ENCODE data around the gene PDIA5. TPM values are rescaled to one million over a fixed set of nuclear protein-coding genes. Genes with fewer than 3 reads are reported as not detected.

The PDIA5 gene
- total RNA-seq, 1 experiment from 2014 or later: 50.8 TPM

- Histone ChIP-seq H3K4me1 (ENCODE audit: control insufficient read depth in 1 of 2, insufficient read depth in 2 of 2, low read length in 2 of 2) (peaks cover 0 to 9% of the 10 kb centered on the region in 2 experiments; a peak in 2 of 4 replicates), H3K9me3 (ENCODE audit: control insufficient read depth in 1 of 2, insufficient read depth in 1 of 2, low read depth in 1 of 2, low read length in 2 of 2) (no peaks in the 10 kb centered on the region), H3K27me3 (ENCODE audit: insufficient read depth, low read length) (no peaks in the 10 kb centered on the region), H3K4me3 (replicated peaks in 1 of 2; ENCODE audit: low read depth in 1 of 2, low read length in 2 of 2) (no peak overlapping the region), H3K36me3 (ENCODE audit: control insufficient read depth in 1 of 2, insufficient read depth in 2 of 2, low read length in 2 of 2) (peaks cover 38 to 58% of the 10 kb centered on the region in 2 experiments; a peak in 3 of 4 replicates), H4K20me1 (ENCODE audit: insufficient read depth) (no peaks in the 10 kb centered on the region), H3K79me2 (ENCODE audit: insufficient read depth, low read length) (no peaks in the 10 kb centered on the region), H3K27ac (ENCODE audit: low read depth, low read length) (no peak overlapping the region), H2AFZ (ENCODE audit: low read depth, low read length, poor library complexity, severe bottlenecking) (no peak overlapping the region), H3K4me2 (ENCODE audit: low read length) (no peak overlapping the region), H3K9ac (ENCODE audit: low read length) (no peak overlapping the region), H3K9me2 (ENCODE audit: insufficient read depth) (no peaks in the 10 kb centered on the region)
- CTCF ChIA-PET: no interaction called here
- ATAC-seq (no peak), DNase-seq (ENCODE audit: low read depth, low spot score) (no peak)
- TF ChIP-seq SP1 (IDR thresholded peaks at IDR 0.05; ENCODE audit: low read depth) (no peak), TCF7L2 (IDR thresholded peaks at IDR 0.05; ENCODE audit: borderline replicate concordance, extremely low read depth, insufficient read depth, insufficient read length) (no peak), POLR2A (IDR thresholded peaks at IDR 0.05; ENCODE audit: borderline replicate concordance, extremely low read depth, insufficient read depth, insufficient read length) (no peak), ZBTB33 (IDR thresholded peaks at IDR 0.05; ENCODE audit: extremely low read depth, insufficient replicate concordance, low read length) (no peak), ZNF274 (IDR thresholded peaks at IDR 0.05; ENCODE audit: low read depth, low read length) (no peak), ATF3 (IDR thresholded peaks at IDR 0.05) (no peak), CEBPB (IDR thresholded peaks at IDR 0.05; ENCODE audit: low read depth) (no peak), JUND (IDR thresholded peaks at IDR 0.05) (no peak), ELF1 (IDR thresholded peaks at IDR 0.05; ENCODE audit: borderline replicate concordance, low read depth) (no peak), EZH2 (IDR thresholded peaks at IDR 0.05) (no peak), ZFX (IDR thresholded peaks at IDR 0.05) (no peak), RAD21 (IDR thresholded peaks at IDR 0.05; ENCODE audit: low read depth) (no peak), EGR1 (IDR thresholded peaks at IDR 0.05; ENCODE audit: low read depth) (no peak), FOSL1 (IDR thresholded peaks at IDR 0.05; ENCODE audit: low read depth) (no peak), REST (IDR thresholded peaks at IDR 0.05; ENCODE audit: low read depth) (no peak), EZH2phosphoT487 (IDR thresholded peaks at IDR 0.05; ENCODE audit: borderline replicate concordance) (no peak)
- intact Hi-C loops (cut with micrococcal nuclease): no loop called here
- RAD21 ChIA-PET (ENCODE audit: low non-redundant PET in 1 of 2, low total read pairs in 2 of 2, uncharacterized antibody in 2 of 2, unreplicated experiment in 2 of 2): no interaction called here
- POLR2A ChIA-PET: no interaction called here
- no TSS peak for BruUV-seq (replicated peaks)
Measured at GRCh38 chr3:123126653-123127052, 59.8 kb downstream of the PDIA5 start.

All from HCT116 (cell line).